Left ventricle myocardium superior (tissue), 1 donor: Measurements from ENCODE around the gene RBM39. TPM values are rescaled to one million over a fixed set of nuclear protein-coding genes. Genes with fewer than 3 reads are reported as not detected.
"Not testable (repeated sequence)": the region's sequence is repeated elsewhere in the genome, so short reads cannot be mapped to it uniquely, and the experiment has no call there.

Experiments used
- ATAC-seq: fragments of 200-7000 bp; cut with Tn5 transposase; one replicate; pipeline ENCODE4 v1.9.1; 2020; ENCODE audit warnings: mild to moderate bottlenecking, moderate library complexity
- DNase-seq: peaks from one replicate; pipeline ENCODE4 v3.0.0-alpha.2; 2020
- intact Hi-C: fragments of 100-400 bp; cut with micrococcal nuclease; formaldehyde crosslinking; loops from one replicate; pipeline ENCODE4 v1.11.0; 2022
- total RNA-seq: library from RNA; stranded (reverse); fragmentation: NEBNext Ultra II Directional; extraction: Animal tissue kit (Norgen Biotek cat#: 25700); gene quantifications from one replicate; pipeline ENCODE4 v1.2.1, GENCODE V29; 2021
- donor health status: DM: no; HTN: yes; CAD: no; lungs with severe emphysema.

The RBM39 gene
- total RNA-seq, 1 donor from 2014 or later: 146 TPM

GRCh38 chr20:35761548-35761947 lies 19.5 kb upstream of the RBM39 start:
- intact Hi-C loops, DNase-seq, ATAC-seq: not testable (repeated sequence)

- intact Hi-C loops: no loop called here
- DNase-seq (no peak), ATAC-seq (no peak)
Measured at GRCh38 chr20:35757098-35757705, 15.1 kb upstream of the RBM39 start.

GRCh38 chr20:35756404-35756803 lies 14.3 kb upstream of the RBM39 start:
- ATAC-seq (no peak), DNase-seq (no peak)
- intact Hi-C loops: no loop called here

DNA sequence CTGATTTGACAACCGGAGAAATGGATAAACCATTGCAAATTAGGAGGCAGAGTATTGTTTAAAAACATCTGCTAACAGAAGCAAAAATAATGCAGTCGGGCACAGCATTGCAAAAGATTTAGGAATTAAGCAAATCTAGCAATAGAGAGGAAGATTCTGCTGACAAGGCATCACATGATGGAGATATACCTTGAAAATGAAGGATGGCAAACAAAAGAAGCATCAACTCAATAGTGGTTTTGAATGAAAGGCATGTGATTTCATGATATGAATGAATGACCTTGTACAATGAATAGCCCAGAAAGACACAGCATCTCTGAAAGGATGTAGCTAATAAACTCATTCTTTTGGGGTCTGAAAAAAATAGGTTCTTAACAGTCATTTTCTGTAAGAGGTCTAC lies 8.6 kb upstream of the RBM39 start:
- DNase-seq (no peak), ATAC-seq (no peak)
- intact Hi-C loops: no loop called here

GRCh38 chr20:35744492-35744841 lies 2.4 kb upstream of the RBM39 start:
- DNase-seq, intact Hi-C loops, ATAC-seq: not testable (repeated sequence)

DNA sequence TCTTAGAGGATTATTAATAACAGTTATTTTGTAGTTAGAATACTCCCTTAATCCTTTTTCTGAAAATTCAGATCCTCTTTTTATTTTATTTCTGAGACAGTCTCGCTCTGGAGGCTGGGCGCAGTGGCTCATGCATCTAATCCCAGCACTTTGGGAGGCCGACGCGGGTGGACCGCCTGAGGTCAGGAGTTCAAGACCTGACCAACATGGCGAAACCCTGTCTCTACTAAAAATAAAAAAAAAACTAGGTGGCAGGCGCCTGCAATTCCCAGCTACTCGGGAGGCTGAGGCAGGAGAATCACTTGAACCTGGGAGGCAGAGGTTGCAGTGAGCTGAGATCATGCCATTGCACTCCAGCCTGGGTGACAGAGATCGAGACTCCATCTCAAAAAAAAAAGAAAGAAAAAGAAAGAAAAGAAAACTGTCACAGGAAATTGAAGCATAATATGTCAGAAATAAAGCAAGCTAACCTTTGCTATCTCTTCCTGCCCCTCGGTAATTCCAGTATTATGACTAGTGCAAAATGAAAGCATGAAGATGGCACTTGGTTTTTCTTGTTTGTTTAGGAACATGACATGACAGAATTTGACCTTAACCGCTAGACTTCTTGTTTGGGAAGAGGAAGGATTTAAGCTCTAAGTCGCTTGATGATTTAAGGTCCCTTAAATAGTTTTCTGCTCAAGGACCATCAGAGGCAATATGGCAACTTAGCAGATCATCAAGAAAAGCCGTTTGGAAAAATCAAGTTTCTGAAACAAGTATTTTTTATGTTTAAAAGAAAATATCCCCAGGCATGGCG lies 1.8 kb upstream of the RBM39 start:
- intact Hi-C loops: no loop called here
- peak; percentile 47 for DNase-seq
- ATAC-seq: no peak

- intact Hi-C loops: no loop called here
- ATAC-seq (peak; percentile 10), DNase-seq (no peak)
Measured at GRCh38 chr20:35742741-35743523, 872 bp upstream of the RBM39 start.

- ATAC-seq: no peak
- no peak for DNase-seq
- intact Hi-C loops: no loop called here
Measured at GRCh38 chr20:35739294-35740163, 2.5 kb downstream of the RBM39 start.

GRCh38 chr20:35738410-35739179 lies 3.5 kb downstream of the RBM39 start:
- intact Hi-C loops: no loop called here
- no peak for DNase-seq
- ATAC-seq: no peak

- intact Hi-C loops: no loop called here
- DNase-seq (no peak), ATAC-seq (no peak)
Measured at GRCh38 chr20:35737865-35738333, 4.2 kb downstream of the RBM39 start.

- intact Hi-C loops: no loop called here
- DNase-seq: no peak
- no peak for ATAC-seq
Measured at GRCh38 chr20:35735826-35736470, 6.1 kb downstream of the RBM39 start.

GRCh38 chr20:35734777-35735649 lies 7.0 kb downstream of the RBM39 start:
- ATAC-seq: no peak
- intact Hi-C loops: no loop called here
- no peak for DNase-seq

- no peak for DNase-seq
- no peak for ATAC-seq
- intact Hi-C loops: no loop called here
Measured at GRCh38 chr20:35734374-35734773, 7.7 kb downstream of the RBM39 start.

- no peak for ATAC-seq
- no peak for DNase-seq
- intact Hi-C loops: no loop called here
Measured at GRCh38 chr20:35732644-35732982, 9.4 kb downstream of the RBM39 start.

GRCh38 chr20:35731862-35732643 lies 10.0 kb downstream of the RBM39 start:
- intact Hi-C loops: no loop called here
- no peak for ATAC-seq
- no peak for DNase-seq

GRCh38 chr20:35731469-35731788 lies 10.6 kb downstream of the RBM39 start:
- ATAC-seq (no peak), DNase-seq (no peak)
- intact Hi-C loops: no loop called here
